SJSA1 (cell line): Measurements from ENCODE around the gene HLX. TPM values are rescaled to one million over a fixed set of nuclear protein-coding genes. Genes with fewer than 3 reads are reported as not detected.

Experiments used
- DNase-seq, 2 experiments: peaks; one replicate each; pipeline ENCODE4 v3.0.0-alpha.2; 2015 to 2020; ENCODE audit warnings: low spot score in 2 of 2, low read depth in 1 of 2
- H3K27ac ChIP-seq: fragments of 250-450 bp; sonication (Bioruptor Pico); 2 replicates; pipeline ENCODE4 v1.5.1; 2020; ENCODE audit warnings: mild to moderate bottlenecking, moderate library complexity
- H3K27me3 ChIP-seq: fragments of 250-450 bp; sonication (Bioruptor Pico); replicated peaks from 2 replicates; pipeline ENCODE4 v1.5.1; 2020; ENCODE audit warnings: mild to moderate bottlenecking, moderate library complexity
- H3K36me3 ChIP-seq: fragments of 250-450 bp; sonication (Bioruptor Pico); 2 replicates; pipeline ENCODE4 v1.5.1; 2020; ENCODE audit warnings: mild to moderate bottlenecking
- H3K4me1 ChIP-seq: fragments of 250-450 bp; sonication (Bioruptor Pico); replicated peaks from 2 replicates; pipeline ENCODE4 v1.6.1; 2021; ENCODE audit warnings: mild to moderate bottlenecking
- H3K4me3 ChIP-seq: fragments of 250-450 bp; sonication (Bioruptor Pico); 2 replicates; pipeline ENCODE4 v1.5.1; 2020; ENCODE audit warnings: mild to moderate bottlenecking
- H3K9me3 ChIP-seq: fragments of 250-450 bp; sonication (Bioruptor Pico); replicated peaks from 2 replicates; pipeline ENCODE4 v1.5.1; 2020; ENCODE audit warnings: mild to moderate bottlenecking
- total RNA-seq: library from RNA; depleted of rRNA; stranded (reverse); fragments of >200 nt; shearing (Covaris generic); gene quantifications from 2 replicates; pipeline ENCODE4 v1.2.3, GENCODE V29; 2014

HLX gene
- total RNA-seq, 1 experiment from 2014 or later, result 8.3 TPM

GRCh38 chr1:220915954-220916353 lies 36.7 kb downstream of the HLX start:
- no peak overlapping the region for H3K27ac ChIP-seq
- no peak for DNase-seq

DNA sequence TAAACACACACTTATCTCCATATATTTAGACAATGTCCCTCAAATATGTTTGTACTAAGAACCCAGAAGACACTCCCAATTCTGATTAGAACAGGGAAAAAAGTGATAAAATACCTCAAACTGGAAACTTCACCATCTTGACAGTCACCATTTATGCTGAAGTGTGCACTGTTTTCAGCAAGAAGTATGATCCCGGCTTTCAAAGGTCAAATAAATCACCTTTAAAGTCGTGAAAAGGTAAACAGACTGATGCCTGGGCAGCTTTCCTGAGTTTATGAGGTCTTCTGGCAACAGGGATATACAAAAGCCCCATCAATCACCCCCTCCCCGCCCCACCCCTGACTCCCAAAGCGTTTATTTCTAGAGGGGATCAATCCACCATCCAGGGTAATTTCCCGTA lies 37.9 kb downstream of the HLX start:
- Histone ChIP-seq H3K4me1 (no peaks in the 10 kb centered on the region), H3K9me3 (no peaks in the 10 kb centered on the region), H3K36me3 (no peaks in the 10 kb centered on the region), H3K27me3 (no peaks in the 10 kb centered on the region), H3K4me3 (no peak overlapping the region), H3K27ac (no peak overlapping the region)
- DNase-seq, result no peak

More at GRCh38 chr1:220915954-220916353, 36.7 kb downstream of the HLX start:
- Histone ChIP-seq H3K4me1 (no peaks in the 10 kb centered on the region), H3K4me3 (no peak overlapping the region), H3K9me3 (no peaks in the 10 kb centered on the region), H3K36me3 (no peaks in the 10 kb centered on the region), H3K27me3 (no peaks in the 10 kb centered on the region)

DNA sequence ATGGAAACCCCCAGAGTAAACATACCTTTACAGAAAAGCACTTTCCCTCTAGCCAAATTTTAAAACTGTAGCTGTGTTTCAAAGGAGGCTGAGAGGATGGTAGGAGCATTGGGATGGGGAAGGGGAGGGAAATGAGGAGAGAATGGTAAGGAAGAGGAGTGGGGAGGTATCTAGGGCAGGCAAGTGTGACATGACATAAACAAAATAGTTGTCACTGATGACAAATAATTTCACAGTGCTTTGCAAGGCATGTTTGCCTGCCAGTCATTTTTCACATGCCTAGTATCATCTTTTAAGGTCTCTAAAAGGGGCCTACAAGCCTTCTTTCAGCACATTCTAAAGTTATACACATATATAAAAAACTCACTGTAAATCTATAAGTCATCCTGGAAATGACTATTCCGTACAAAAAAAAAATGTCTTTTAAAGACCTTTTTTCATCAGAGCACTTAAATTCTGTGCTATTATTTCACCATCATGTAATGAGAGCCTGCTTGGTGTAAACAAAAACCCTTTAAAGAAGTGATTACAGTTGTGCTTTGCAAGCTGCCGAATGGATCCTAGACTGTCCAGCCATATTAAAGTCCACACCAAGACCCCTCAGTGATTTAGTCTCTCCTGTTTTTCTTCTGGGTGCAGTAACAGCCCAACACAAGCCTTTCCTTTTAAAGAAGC lies 38.4 kb downstream of the HLX start:
- Histone ChIP-seq H3K9me3 (no peaks in the 10 kb centered on the region), H3K4me1 (no peaks in the 10 kb centered on the region), H3K4me3 (no peak overlapping the region), H3K27ac (no peak overlapping the region), H3K27me3 (no peaks in the 10 kb centered on the region), H3K36me3 (no peaks in the 10 kb centered on the region)
- no peak for DNase-seq

- no peaks in the 10 kb centered on the region for H3K4me1 ChIP-seq
- no peaks in the 10 kb centered on the region for H3K36me3 ChIP-seq
- no peaks in the 10 kb centered on the region for H3K27me3 ChIP-seq
- no peaks in the 10 kb centered on the region for H3K9me3 ChIP-seq
- H3K27ac ChIP-seq, result no peak overlapping the region
- H3K4me3 ChIP-seq, result no peak overlapping the region
- DNase-seq, result no peak
Observed at GRCh38 chr1:220918285-220918951, 39.2 kb downstream of the HLX start.

DNA sequence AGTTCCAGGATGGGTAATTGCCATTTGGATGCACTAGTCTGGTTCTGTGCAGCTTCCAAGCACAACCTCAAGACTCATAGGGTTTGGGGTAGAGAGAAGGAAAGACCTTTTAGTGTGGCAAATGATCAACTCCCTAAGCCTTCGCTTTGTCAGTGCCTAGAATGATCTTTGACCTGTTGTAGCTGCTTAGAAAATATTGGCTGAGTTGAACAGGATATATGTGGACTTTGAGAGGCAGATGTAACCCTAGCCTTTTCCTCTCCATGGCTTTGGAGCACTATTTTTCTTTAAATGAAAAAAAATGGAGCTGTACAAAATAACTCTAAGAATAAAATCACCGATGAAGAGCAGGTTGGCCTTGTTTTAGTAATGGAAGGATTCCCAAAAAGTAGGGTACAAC lies 41.7 kb downstream of the HLX start:
- Histone ChIP-seq H3K27me3 (no peaks in the 10 kb centered on the region), H3K36me3 (no peaks in the 10 kb centered on the region), H3K4me3 (no peak overlapping the region), H3K4me1 (no peaks in the 10 kb centered on the region), H3K9me3 (no peaks in the 10 kb centered on the region), H3K27ac (no peak overlapping the region)
- DNase-seq, result no peak

DNA sequence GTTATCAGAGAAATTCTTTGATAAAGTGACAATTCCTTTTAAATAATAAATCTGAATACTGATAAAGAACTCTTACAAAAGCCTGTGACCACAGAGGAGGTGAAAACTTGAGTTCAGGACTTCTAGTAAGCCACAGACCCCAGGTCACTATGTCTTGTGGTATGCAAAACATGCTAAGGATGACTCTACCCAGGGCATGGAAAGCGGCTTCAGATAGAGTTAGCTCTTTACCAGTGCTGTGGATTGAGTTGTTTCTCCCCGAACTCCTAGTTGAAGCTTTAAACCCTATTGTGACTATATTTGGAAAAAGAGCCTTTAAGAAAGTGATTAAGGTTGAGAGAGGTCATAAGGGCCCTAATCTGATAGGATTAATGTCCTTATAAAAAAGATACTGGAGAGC lies 42.3 kb downstream of the HLX start:
- Histone ChIP-seq H3K9me3 (no peaks in the 10 kb centered on the region), H3K4me3 (no peak overlapping the region), H3K27ac (no peak overlapping the region), H3K36me3 (no peaks in the 10 kb centered on the region), H3K27me3 (no peaks in the 10 kb centered on the region), H3K4me1 (no peaks in the 10 kb centered on the region)
- DNase-seq, result no peak

GRCh38 chr1:220921971-220922635 lies 42.9 kb downstream of the HLX start:
- DNase-seq, result no peak
- no peaks in the 10 kb centered on the region for H3K27me3 ChIP-seq
- no peaks in the 10 kb centered on the region for H3K9me3 ChIP-seq
- no peak overlapping the region for H3K27ac ChIP-seq
- no peak overlapping the region for H3K4me3 ChIP-seq
- no peaks in the 10 kb centered on the region for H3K36me3 ChIP-seq
- no peaks in the 10 kb centered on the region for H3K4me1 ChIP-seq

GRCh38 chr1:220922951-220923350 lies 43.7 kb downstream of the HLX start:
- no peak overlapping the region for H3K4me3 ChIP-seq
- no peak for DNase-seq
- H3K27ac ChIP-seq, result no peak overlapping the region
- no peaks in the 10 kb centered on the region for H3K27me3 ChIP-seq
- no peaks in the 10 kb centered on the region for H3K36me3 ChIP-seq
- no peaks in the 10 kb centered on the region for H3K9me3 ChIP-seq
- no peaks in the 10 kb centered on the region for H3K4me1 ChIP-seq

GRCh38 chr1:220924331-220924970 lies 45.2 kb downstream of the HLX start:
- Histone ChIP-seq H3K36me3 (no peaks in the 10 kb centered on the region), H3K27me3 (no peaks in the 10 kb centered on the region), H3K4me1 (no peaks in the 10 kb centered on the region), H3K27ac (no peak overlapping the region), H3K9me3 (no peaks in the 10 kb centered on the region), H3K4me3 (no peak overlapping the region)
- DNase-seq, result no peak

DNA sequence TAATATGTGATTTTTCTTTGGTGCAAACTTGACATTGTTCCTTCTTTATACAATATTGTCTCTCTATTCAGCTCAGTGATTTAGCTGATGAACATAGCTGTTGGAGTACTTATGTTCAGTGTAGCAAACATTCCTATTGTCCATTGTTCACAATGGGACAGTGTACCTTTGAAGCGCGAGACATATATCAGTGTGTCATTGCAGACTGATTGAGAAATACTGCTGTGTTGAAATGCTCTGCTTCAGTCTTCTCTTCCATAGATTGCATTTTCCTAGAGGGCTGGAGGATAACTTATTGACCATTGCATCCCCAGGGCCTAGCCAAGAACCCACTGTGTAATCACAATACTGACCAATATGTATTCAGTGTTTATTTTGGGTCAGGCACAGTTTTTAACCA lies 46.5 kb downstream of the HLX start:
- DNase-seq, result no peak
- no peaks in the 10 kb centered on the region for H3K9me3 ChIP-seq
- H3K27ac ChIP-seq, result no peak overlapping the region
- H3K4me1 ChIP-seq, result no peaks in the 10 kb centered on the region
- no peaks in the 10 kb centered on the region for H3K27me3 ChIP-seq
- no peaks in the 10 kb centered on the region for H3K36me3 ChIP-seq
- H3K4me3 ChIP-seq, result no peak overlapping the region

- H3K27me3 ChIP-seq, result no peaks in the 10 kb centered on the region
- no peak overlapping the region for H3K4me3 ChIP-seq
- no peak for DNase-seq
- H3K9me3 ChIP-seq, result no peaks in the 10 kb centered on the region
- H3K36me3 ChIP-seq, result no peaks in the 10 kb centered on the region
- H3K4me1 ChIP-seq, result no peaks in the 10 kb centered on the region
- H3K27ac ChIP-seq, result no peak overlapping the region
Observed at GRCh38 chr1:220926146-220926545, 46.9 kb downstream of the HLX start.

DNA sequence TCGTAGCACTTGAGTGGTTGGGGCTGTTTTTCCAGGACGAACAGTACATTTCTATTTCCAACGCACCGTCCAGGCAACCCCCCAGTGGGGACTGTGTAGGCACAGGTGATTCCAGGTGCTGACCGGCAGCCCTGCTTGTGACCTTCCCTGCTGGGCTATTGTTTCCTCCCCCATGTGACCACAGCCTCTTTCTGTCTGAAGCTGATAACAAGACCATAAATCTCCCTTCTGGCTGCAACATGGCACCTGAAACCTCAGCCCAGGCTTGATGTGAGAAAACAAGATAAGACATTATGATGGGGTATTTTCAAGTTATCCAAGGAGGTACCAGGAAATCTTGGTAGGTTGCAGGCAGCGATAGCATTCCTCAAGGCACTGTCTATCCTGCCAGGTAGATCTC lies 48.2 kb downstream of the HLX start:
- no peak for DNase-seq
- Histone ChIP-seq H3K9me3 (no peaks in the 10 kb centered on the region), H3K36me3 (no peaks in the 10 kb centered on the region), H3K4me1 (no peaks in the 10 kb centered on the region), H3K4me3 (no peak overlapping the region), H3K27ac (no peak overlapping the region), H3K27me3 (no peaks in the 10 kb centered on the region)

DNA sequence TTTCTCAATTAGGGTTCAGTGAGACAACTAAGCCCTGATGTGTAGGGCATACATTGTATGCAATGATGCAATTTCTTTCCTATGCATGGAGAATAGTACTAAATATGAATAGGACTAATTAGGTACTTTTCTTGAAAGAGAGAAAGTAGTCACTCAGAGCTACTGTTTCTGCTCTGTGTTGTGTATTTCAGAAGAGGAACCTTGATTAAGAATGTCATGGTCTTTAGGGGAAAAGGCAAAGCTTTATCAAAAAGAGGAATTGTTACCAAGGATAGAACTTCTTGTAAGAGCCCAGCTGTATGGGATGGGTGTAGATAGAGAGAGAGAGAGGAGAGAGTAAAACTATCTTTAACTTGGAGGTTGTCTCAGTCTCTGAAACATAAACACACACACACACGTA lies 49.1 kb downstream of the HLX start:
- H3K4me3 ChIP-seq, result no peak overlapping the region
- no peak for DNase-seq
- H3K27me3 ChIP-seq, result no peaks in the 10 kb centered on the region
- no peaks in the 10 kb centered on the region for H3K4me1 ChIP-seq
- no peak overlapping the region for H3K27ac ChIP-seq
- no peaks in the 10 kb centered on the region for H3K36me3 ChIP-seq
- no peaks in the 10 kb centered on the region for H3K9me3 ChIP-seq

DNA sequence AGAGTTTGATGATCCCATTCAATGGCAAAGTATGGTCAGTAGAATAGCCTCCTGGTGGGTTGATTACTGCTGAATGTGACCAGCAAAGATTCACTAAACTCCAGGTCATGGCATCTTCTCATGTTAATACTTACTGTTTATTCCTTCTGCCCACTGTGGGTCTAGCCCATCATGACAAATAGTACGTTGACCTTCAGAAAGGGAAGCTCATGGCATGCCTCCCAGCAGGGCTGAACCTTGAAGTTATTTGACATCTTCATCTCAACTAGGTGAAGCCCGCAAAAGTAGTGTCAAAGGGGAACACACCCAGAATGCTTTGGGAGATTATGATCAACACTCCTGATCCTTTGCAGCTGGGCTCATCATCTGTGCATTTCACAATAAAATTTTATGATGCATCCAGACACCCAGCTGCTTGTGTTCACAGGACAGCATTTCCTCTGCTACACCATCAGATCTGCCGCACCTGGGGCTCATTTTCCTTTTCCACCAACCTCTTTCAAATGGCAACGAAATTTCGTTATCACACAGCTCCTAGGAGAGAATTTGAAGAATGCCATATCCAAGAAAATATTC lies 49.6 kb downstream of the HLX start:
- Histone ChIP-seq H3K36me3 (no peaks in the 10 kb centered on the region), H3K4me1 (no peaks in the 10 kb centered on the region), H3K4me3 (no peak overlapping the region), H3K27ac (no peak overlapping the region), H3K27me3 (no peaks in the 10 kb centered on the region), H3K9me3 (no peaks in the 10 kb centered on the region)
- DNase-seq, result no peak
